Thoracic aorta (tissue), 2 donors: ENCODE data around the gene GALNT7. TPM values are rescaled to one million over a fixed set of nuclear protein-coding genes. Genes with fewer than 3 reads are reported as not detected.

Source experiments
- ATAC-seq: fragments of 150-250 bp; one replicate; pipeline ENCODE4 v1.8.0; 2017; ENCODE audit warnings: low read depth; ENCODE audit not compliant: insufficient number of reproducible peaks, low FRiP score
- DNase-seq: peaks from one replicate; pipeline ENCODE4 v3.0.0-alpha.2; 2020; ENCODE audit warnings: low spot score
- H3K27ac ChIP-seq, 2 donors: fragments of 200-600 bp; sonication (generic); 1 replicate in 1 of 2; 2 replicates in 1 of 2; pipeline ENCODE4 v1.5.1; 2016; ENCODE audit warnings: mild to moderate bottlenecking in 2 of 2, moderate library complexity in 2 of 2
- H3K27me3 ChIP-seq: fragments of 200-600 bp; sonication (generic); replicated peaks from 2 replicates; pipeline ENCODE4 v1.6.0; 2016; ENCODE audit warnings: mild to moderate bottlenecking; ENCODE audit not compliant: insufficient read depth
- H3K36me3 ChIP-seq: fragments of 200-600 bp; sonication (generic); one replicate; pipeline ENCODE4 v1.5.1; 2016
- H3K4me1 ChIP-seq, 2 donors: fragments of 200-600 bp; sonication (generic); 1 replicate in 1 of 2; 2 replicates in 1 of 2; pipeline versions ENCODE4 v1.5.1 to v1.6.0; 2016; ENCODE audit warnings: low read depth in 2 of 2, mild to moderate bottlenecking in 1 of 2; ENCODE audit not compliant: control insufficient read depth in 1 of 2
- H3K4me3 ChIP-seq: fragments of 200-600 bp; sonication (generic); 2 replicates; pipeline ENCODE4 v1.5.1; 2016; ENCODE audit warnings: mild to moderate bottlenecking
- H3K9me3 ChIP-seq: fragments of 200-600 bp; sonication (generic); 2 replicates; pipeline ENCODE4 v1.5.1; 2016
- CTCF ChIP-seq: fragments of 200-600 bp; sonication (generic); IDR thresholded peaks from one replicate; pipeline ENCODE4 v1.5.1; 2019; ENCODE audit warnings: antibody characterized with exemption
- total RNA-seq, 2 donors: library from RNA; depleted of rRNA; stranded (reverse); fragments of >200 nt; gene quantifications; one replicate each; pipeline versions ENCODE4 v1.1.0 to v1.2.3, GENCODE V29; 2016

GALNT7 gene
- total RNA-seq, 2 donors from 2014 or later, result 12.7 to 23.1 TPM

GRCh38 chr4:173192375-173193162, 24.0 kb downstream of the GALNT7 start:
- DNase-seq (no peak), ATAC-seq (no peak)
- H3K27ac ChIP-seq, result no peak overlapping the region
- no peaks in the 10 kb centered on the region for H3K27me3 ChIP-seq
- no peaks in the 10 kb centered on the region for H3K9me3 ChIP-seq
- peaks cover 0 to 23% of the 10 kb centered on the region in 2 donors for H3K4me1 ChIP-seq
- no peaks in the 10 kb centered on the region for H3K36me3 ChIP-seq
- TF ChIP-seq CTCF, result no peak
- H3K4me3 ChIP-seq, result no peak overlapping the region

DNA sequence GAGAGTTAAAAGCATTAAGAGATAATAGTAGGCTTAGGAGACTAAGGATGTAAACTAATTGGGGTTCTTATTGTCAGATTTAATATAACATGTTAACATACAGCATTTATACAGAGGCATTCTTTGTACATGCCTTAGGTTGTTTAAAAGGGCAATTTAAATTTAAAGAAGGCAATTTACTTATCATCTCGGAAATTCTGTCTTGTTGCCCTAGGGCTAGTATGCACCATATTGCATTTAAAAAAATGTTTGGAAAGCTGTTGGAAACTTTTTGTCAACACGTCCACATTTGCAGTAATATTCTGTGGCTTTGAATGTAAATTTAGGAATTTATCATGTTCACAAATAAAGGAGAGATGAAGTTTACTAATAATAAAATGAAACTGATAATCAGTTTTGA, 25.5 kb downstream of the GALNT7 start:
- no peaks in the 10 kb centered on the region for H3K27me3 ChIP-seq
- no peak overlapping the region for H3K4me3 ChIP-seq
- no peaks in the 10 kb centered on the region for H3K36me3 ChIP-seq
- DNase-seq (no peak), ATAC-seq (no peak)
- no peak for TF ChIP-seq CTCF
- H3K4me1 ChIP-seq, result peaks cover 0 to 23% of the 10 kb centered on the region in 2 donors
- no peaks in the 10 kb centered on the region for H3K9me3 ChIP-seq
- H3K27ac ChIP-seq, result no peak overlapping the region

DNA sequence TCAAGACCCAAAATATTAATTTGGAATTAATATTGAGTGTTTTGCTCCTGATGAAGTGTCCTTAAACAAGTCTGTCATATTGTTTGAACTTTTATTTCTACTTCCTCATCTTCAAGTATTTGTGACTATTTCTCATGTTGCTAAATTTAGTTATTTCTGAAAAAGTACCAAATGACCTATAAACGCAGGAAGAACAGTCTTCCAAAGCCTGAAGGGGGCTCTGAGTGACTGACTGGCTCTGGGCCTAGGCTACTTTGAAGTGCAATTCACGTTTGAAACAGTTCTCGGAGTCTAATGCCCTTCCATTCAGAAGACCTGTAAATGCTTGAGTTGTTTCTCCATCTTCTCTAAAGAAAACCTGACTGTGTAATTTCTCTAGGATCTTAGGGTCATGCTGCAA, 26.5 kb downstream of the GALNT7 start:
- DNase-seq (no peak), ATAC-seq (no peak)
- Histone ChIP-seq H3K36me3 (no peaks in the 10 kb centered on the region), H3K27me3 (no peaks in the 10 kb centered on the region), H3K4me3 (no peak overlapping the region), H3K4me1 (peaks cover 0 to 23% of the 10 kb centered on the region in 2 donors), H3K9me3 (no peaks in the 10 kb centered on the region), H3K27ac (no peak overlapping the region)
- no peak for TF ChIP-seq CTCF

DNA sequence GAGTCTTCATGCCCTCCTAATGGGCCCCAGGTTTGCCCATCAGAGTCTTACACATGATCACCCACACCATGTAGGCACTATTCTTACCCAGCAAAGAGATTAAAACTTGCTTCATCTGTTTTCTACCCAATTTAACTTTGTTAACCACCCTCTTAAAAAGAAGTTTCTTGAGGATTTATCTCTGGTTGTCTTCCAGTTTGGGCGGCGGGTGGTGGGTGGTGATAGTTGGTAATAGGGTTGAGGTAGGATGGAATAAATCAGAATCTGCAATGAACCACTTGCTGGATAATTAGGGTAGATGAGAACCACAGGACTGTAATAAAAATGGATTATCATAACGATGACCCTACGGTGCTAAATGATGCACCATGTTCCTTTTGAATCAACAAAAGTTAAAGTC, 30.9 kb downstream of the GALNT7 start:
- H3K4me1 ChIP-seq, result peaks cover 0 to 13% of the 10 kb centered on the region in 2 donors
- ATAC-seq (no peak), DNase-seq (no peak)
- TF ChIP-seq CTCF, result no peak
- no peak overlapping the region for H3K27ac ChIP-seq
- no peak overlapping the region for H3K4me3 ChIP-seq
- H3K9me3 ChIP-seq, result no peaks in the 10 kb centered on the region
- no peaks in the 10 kb centered on the region for H3K27me3 ChIP-seq
- no peaks in the 10 kb centered on the region for H3K36me3 ChIP-seq

DNA sequence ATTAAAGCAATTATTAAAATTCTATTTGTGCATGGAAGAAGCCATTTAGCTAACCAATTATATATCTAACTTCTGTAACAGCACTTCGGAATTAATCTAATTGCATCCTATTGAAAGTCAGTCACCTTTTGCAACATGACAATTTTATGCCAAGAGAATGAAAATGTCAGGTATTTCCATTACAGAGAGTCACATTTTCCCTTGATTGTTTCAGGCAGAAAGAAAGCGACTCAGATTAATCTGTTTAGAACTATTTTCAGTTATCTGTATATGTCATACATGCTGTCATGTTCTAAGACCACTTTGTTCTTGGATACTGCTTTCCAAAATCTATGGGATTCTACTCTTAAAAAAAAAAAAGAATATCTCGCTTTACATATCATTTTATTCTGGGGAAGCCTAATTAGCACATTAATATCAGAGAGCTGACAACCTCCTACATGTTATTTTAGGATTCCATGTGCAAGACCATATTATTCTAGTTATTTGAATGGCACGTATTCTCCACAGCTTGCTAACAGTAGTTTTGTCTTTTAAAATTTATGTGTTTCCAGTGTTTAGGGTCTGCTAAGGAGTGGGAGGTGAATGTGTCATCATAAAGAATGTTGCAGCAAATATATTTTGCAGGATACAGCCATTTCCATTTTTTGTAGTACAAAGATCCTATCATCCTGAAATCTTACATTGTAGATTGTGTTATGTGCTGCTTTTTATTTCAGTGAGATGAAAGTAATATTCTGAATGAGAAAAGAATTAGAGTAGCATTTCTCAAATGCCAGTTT, 31.7 kb downstream of the GALNT7 start:
- DNase-seq (no peak), ATAC-seq (no peak)
- Histone ChIP-seq H3K4me1 (peaks cover 0 to 6% of the 10 kb centered on the region in 2 donors), H3K9me3 (no peaks in the 10 kb centered on the region), H3K36me3 (no peaks in the 10 kb centered on the region), H3K4me3 (no peak overlapping the region), H3K27ac (no peak overlapping the region), H3K27me3 (no peaks in the 10 kb centered on the region)
- TF ChIP-seq CTCF, result no peak
